SK-N-MC (cell line): ENCODE results near the gene SH3RF3.

ENCODE experiments used
- DNase-seq: peaks from one replicate; pipeline ENCODE4 v3.0.0-alpha.2; 2011; ENCODE audit warnings: low read depth, low spot score
- H3K27ac ChIP-seq: fragments of 200-600 bp; sonication (generic); 2 replicates; pipeline ENCODE4 v1.5.1; 2016; ENCODE audit warnings: mixed run types
- H3K36me3 ChIP-seq: fragments of 200-600 bp; sonication (generic); 2 replicates; pipeline ENCODE4 v1.6.1; 2017; ENCODE audit warnings: antibody characterized with exemption, low read length, mixed read lengths; ENCODE audit not compliant: insufficient read depth
- H3K4me3 ChIP-seq: fragments of 200-600 bp; sonication (generic); 2 replicates; pipeline ENCODE4 v1.5.1; 2016
- H3K9ac ChIP-seq: fragments of 200-600 bp; sonication (generic); 2 replicates; pipeline ENCODE4 v1.8.0; 2017; ENCODE audit warnings: mixed run types, mixed read lengths; ENCODE audit not compliant: insufficient read length
- H3K9me3 ChIP-seq: fragments of 200-600 bp; sonication (generic); 2 replicates; pipeline ENCODE4 v1.6.1; 2017; ENCODE audit warnings: low read depth, mild to moderate bottlenecking, antibody characterized with exemption, low read length, moderate library complexity, mixed read lengths
- EZH2 ChIP-seq: fragments of 200-600 bp; sonication (generic); IDR thresholded peaks from one replicate; pipeline ENCODE4 v1.6.1; 2017; ENCODE audit warnings: antibody characterized with exemption
- FOXP2 ChIP-seq: optimal IDR thresholded peaks from 2 replicates; pipeline ENCODE3; 2011; ENCODE audit warnings: mild to moderate bottlenecking, moderate library complexity; ENCODE audit not compliant: insufficient read depth; ENCODE audit errors: extremely low read length, control extremely low read depth
- POLR2AphosphoS5 ChIP-seq: IDR thresholded peaks from 2 replicates; pipeline ENCODE4 v1.6.1; 2012; ENCODE audit warnings: mild to moderate bottlenecking, low read depth, low read length, borderline replicate concordance

Gene SH3RF3

GRCh38 chr2:109342256-109342850 is 213.3 kb downstream of the SH3RF3 start:
- H3K27ac ChIP-seq = no peak overlapping the region

DNA sequence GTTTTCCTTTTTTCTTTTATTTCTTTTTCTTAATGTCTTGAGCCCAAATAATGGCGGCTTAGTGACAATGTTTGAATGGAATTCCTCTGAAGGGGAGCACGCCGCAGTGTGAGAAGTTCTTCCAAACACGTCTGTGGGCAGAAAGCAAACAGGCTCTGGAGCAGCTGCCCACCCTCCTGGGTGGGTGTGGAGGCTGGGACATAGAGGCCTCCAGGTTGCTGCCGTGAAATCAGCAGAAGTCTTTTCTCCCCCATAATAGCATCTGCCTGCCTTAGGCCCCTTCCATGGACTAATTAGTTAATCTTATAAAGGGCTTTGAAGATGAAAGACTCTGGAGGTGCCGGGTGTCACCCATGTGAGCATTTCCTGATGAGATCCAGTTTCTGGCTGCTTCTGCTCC is 213.9 kb downstream of the SH3RF3 start:
- H3K9ac ChIP-seq = no peak overlapping the region
- TF ChIP-seq FOXP2 (no peak), POLR2AphosphoS5 (no peak), EZH2 (no peak)
- H3K4me3 ChIP-seq = no peak overlapping the region

More at GRCh38 chr2:109342256-109342850, 213.3 kb downstream of the SH3RF3 start:
- H3K9me3 ChIP-seq = no peaks in the 10 kb centered on the region
- no peaks in the 10 kb centered on the region for H3K36me3 ChIP-seq
- H3K4me3 ChIP-seq = no peak overlapping the region
- no peak for DNase-seq
- H3K9ac ChIP-seq = no peak overlapping the region
- TF ChIP-seq FOXP2 = no peak
- no peak for TF ChIP-seq EZH2
- no peak for TF ChIP-seq POLR2AphosphoS5

DNA sequence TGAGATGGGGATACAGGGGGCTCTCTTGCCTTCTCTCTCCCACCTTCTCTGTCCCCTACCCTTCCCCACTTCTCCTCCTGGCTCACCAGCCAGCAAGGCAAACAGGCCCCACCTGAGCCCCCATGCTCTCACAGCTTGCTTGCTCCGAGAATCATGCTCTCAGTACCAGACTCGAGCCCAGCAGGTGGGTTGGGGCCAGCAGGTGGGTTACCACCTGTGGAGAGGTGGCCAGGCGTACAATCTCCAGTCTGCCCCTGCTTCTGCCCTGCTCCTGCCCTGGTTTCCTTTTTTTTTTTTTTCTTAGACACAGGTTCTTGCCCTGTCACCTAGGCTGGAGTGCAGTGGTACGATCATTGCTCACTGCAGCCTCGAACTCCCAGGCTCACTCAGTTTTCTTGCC is 214.5 kb downstream of the SH3RF3 start:
- no peak overlapping the region for H3K9ac ChIP-seq
- H3K36me3 ChIP-seq = no peaks in the 10 kb centered on the region
- DNase-seq = no peak
- TF ChIP-seq FOXP2 (no peak), POLR2AphosphoS5 (no peak), EZH2 (no peak)
- no peak overlapping the region for H3K27ac ChIP-seq
- no peaks in the 10 kb centered on the region for H3K9me3 ChIP-seq
- no peak overlapping the region for H3K4me3 ChIP-seq

More for the DNA sequence above, 213.9 kb downstream of the SH3RF3 start:
- H3K9me3 ChIP-seq = no peaks in the 10 kb centered on the region
- H3K36me3 ChIP-seq = no peaks in the 10 kb centered on the region
- no peak overlapping the region for H3K27ac ChIP-seq
- no peak for DNase-seq

- no peak overlapping the region for H3K4me3 ChIP-seq
- no peak for TF ChIP-seq POLR2AphosphoS5
- no peak for TF ChIP-seq FOXP2
- TF ChIP-seq EZH2 = no peak
- DNase-seq = no peak
- H3K9ac ChIP-seq = no peak overlapping the region
- H3K27ac ChIP-seq = no peak overlapping the region
- no peaks in the 10 kb centered on the region for H3K9me3 ChIP-seq
- H3K36me3 ChIP-seq = no peaks in the 10 kb centered on the region
Observed at GRCh38 chr2:109344270-109344805, 215.3 kb downstream of the SH3RF3 start.

DNA sequence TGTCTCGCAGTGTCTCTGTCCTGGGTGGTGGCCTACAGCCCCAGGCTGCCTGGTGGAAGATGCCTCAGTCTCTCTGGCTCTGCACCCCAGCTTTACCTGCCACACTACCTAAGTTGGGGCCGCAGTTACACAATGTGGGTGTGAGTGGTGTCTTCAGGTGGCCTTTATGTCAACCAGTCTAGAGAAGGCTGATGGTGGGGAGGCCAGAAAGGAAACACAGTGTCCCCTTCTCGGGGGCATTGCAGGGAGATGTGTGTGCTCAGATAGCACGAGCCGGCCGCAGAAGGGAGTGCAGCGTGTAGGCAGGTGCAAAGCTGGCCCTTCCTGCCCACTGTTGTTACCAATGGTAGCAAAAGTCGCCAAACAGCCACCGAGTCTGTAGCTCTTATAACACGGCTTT is 216.1 kb downstream of the SH3RF3 start:
- no peak overlapping the region for H3K27ac ChIP-seq
- no peak overlapping the region for H3K9ac ChIP-seq
- DNase-seq = no peak
- no peak for TF ChIP-seq EZH2
- TF ChIP-seq FOXP2 = no peak
- TF ChIP-seq POLR2AphosphoS5 = no peak
- H3K9me3 ChIP-seq = no peaks in the 10 kb centered on the region
- no peak overlapping the region for H3K4me3 ChIP-seq
- no peaks in the 10 kb centered on the region for H3K36me3 ChIP-seq

DNA sequence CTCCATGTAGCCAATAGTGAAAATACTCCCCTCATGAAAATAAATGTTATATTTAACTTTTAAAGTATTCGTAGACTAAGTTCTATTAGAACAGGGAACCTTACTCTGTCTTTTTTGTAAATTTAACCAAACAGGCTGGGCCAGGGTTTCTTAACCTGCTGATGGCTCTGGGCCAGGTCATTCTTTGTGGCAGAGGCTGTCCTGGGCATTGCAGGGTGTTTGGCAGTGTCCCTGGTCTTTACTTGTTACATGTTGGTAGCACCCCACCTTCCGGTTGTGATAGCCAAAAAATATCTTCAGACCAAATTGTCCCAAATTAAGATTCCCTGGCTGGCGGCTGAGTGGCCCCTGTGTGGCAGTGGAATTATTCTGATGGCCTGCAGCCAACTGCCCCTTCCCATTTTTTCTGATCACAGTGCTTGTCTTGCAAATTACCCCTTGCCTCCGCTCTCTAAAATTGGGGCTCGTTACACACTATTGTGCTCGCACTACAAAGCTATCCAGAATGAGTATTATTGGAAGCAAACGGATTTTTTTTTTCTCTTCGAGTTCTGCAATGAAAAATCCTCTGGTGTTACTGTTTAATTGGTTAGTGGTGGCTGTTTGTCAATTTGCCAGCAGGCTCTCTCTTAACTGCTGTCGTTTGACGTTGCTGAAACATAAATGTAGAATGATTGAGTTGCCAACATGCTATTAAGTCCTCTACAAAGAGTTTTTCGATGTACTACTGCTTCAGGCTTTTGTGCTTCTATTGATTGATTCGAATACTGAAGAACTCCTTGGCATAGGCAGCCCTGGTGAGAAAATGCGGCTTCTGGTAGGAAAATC is 216.9 kb downstream of the SH3RF3 start:
- Histone ChIP-seq H3K4me3 (no peak overlapping the region), H3K9me3 (no peaks in the 10 kb centered on the region), H3K27ac (no peak overlapping the region), H3K36me3 (no peaks in the 10 kb centered on the region), H3K9ac (no peak overlapping the region)
- DNase-seq = no peak
- no peak for TF ChIP-seq POLR2AphosphoS5
- TF ChIP-seq FOXP2 = no peak
- TF ChIP-seq EZH2 = no peak

- H3K9me3 ChIP-seq = no peaks in the 10 kb centered on the region
- no peaks in the 10 kb centered on the region for H3K36me3 ChIP-seq
- TF ChIP-seq EZH2 (no peak), FOXP2 (no peak), POLR2AphosphoS5 (no peak)
- H3K9ac ChIP-seq = no peak overlapping the region
- DNase-seq = no peak
- H3K27ac ChIP-seq = no peak overlapping the region
- no peak overlapping the region for H3K4me3 ChIP-seq
Observed at GRCh38 chr2:109346601-109347228, 217.7 kb downstream of the SH3RF3 start.

GRCh38 chr2:109347626-109348025 is 218.6 kb downstream of the SH3RF3 start:
- Histone ChIP-seq H3K9ac (no peak overlapping the region), H3K9me3 (no peaks in the 10 kb centered on the region), H3K36me3 (no peaks in the 10 kb centered on the region), H3K4me3 (no peak overlapping the region), H3K27ac (no peak overlapping the region)
- no peak for DNase-seq
- no peak for TF ChIP-seq POLR2AphosphoS5
- no peak for TF ChIP-seq FOXP2
- TF ChIP-seq EZH2 = no peak
